ENCODE results near the gene LMBR1. TPM values are rescaled to one million over a fixed set of nuclear protein-coding genes. Genes with fewer than 3 reads are reported as not detected.
"Not testable (repeated sequence)": the region's sequence is repeated elsewhere in the genome, so short reads cannot be mapped to it uniquely, and the experiment has no call there.

The LMBR1 gene
- total and polyA plus RNA-seq, 2 donors (not counting 1 experiment from before 2014, with no cell fraction given) = 30.8 to 41.6 TPM

GRCh38 chr7:156907656-156908055 is 14.7 kb upstream of the LMBR1 start:
- H3K27me3 ChIP-seq (ENCODE audit: control insufficient read depth, insufficient read depth, low read length) = no peaks in the 10 kb centered on the region
- no peaks in the 10 kb centered on the region for H4K20me1 ChIP-seq (ENCODE audit: control insufficient read depth, extremely low read depth, insufficient read depth, low read length)
- no peak overlapping the region for H3K4me2 ChIP-seq (ENCODE audit: extremely low read depth, insufficient read depth, low read length)
- no peaks in the 10 kb centered on the region for H3K36me3 ChIP-seq (ENCODE audit: control insufficient read depth, insufficient read depth, low read length)
- no peaks in the 10 kb centered on the region for H3K79me2 ChIP-seq (ENCODE audit: control insufficient read depth, insufficient read depth, low read length)
- H3K4me1 ChIP-seq (ENCODE audit: control insufficient read depth, extremely low read depth, insufficient read depth, low read length) = no peaks in the 10 kb centered on the region
- H3K4me3 ChIP-seq (replicated peaks in 1 of 4; ENCODE audit: control extremely low read depth in 1 of 4, insufficient read depth in 1 of 4, low read depth in 3 of 4, low read length in 4 of 4) = no peak overlapping the region
- no peaks in the 10 kb centered on the region for H3K9me3 ChIP-seq (ENCODE audit: control insufficient read depth, insufficient read depth, low read depth, low read length)
- no peak overlapping the region for H3K9ac ChIP-seq (ENCODE audit: insufficient read depth, low read length)
- no peak overlapping the region for H3K27ac ChIP-seq (ENCODE audit: insufficient read depth, low read length)
- DNase-seq (ENCODE audit: low read depth in 2 of 2) = peak in 1 of 2 donors; percentile 91
- no peak overlapping the region for H2AFZ ChIP-seq (ENCODE audit: low read length)
- TF ChIP-seq EZH2 (IDR thresholded peaks at IDR 0.05; ENCODE audit: low read length, missing control alignments) (no peak), CTCF (conservative IDR thresholded peaks at IDR 0.05 in 1 of 2, IDR thresholded peaks at IDR 0.05 in 1 of 2; ENCODE audit: low read depth in 1 of 2, low read length in 2 of 2) (no peak)

- Histone ChIP-seq H3K4me1 (ENCODE audit: control insufficient read depth, extremely low read depth, insufficient read depth, low read length) (no peaks in the 10 kb centered on the region), H3K4me2 (ENCODE audit: extremely low read depth, insufficient read depth, low read length) (no peak overlapping the region), H3K9ac (ENCODE audit: insufficient read depth, low read length) (no peak overlapping the region), H3K36me3 (ENCODE audit: control insufficient read depth, insufficient read depth, low read length) (no peaks in the 10 kb centered on the region), H3K27ac (ENCODE audit: insufficient read depth, low read length) (no peak overlapping the region), H3K27me3 (ENCODE audit: control insufficient read depth, insufficient read depth, low read length) (no peaks in the 10 kb centered on the region), H3K9me3 (ENCODE audit: control insufficient read depth, insufficient read depth, low read depth, low read length) (no peaks in the 10 kb centered on the region), H3K4me3 (replicated peaks in 1 of 4; ENCODE audit: control extremely low read depth in 1 of 4, insufficient read depth in 1 of 4, low read depth in 3 of 4, low read length in 4 of 4) (no peak overlapping the region), H4K20me1 (ENCODE audit: control insufficient read depth, extremely low read depth, insufficient read depth, low read length) (no peaks in the 10 kb centered on the region), H3K79me2 (ENCODE audit: control insufficient read depth, insufficient read depth, low read length) (no peaks in the 10 kb centered on the region), H2AFZ (ENCODE audit: low read length) (no peak overlapping the region)
- TF ChIP-seq CTCF (conservative IDR thresholded peaks at IDR 0.05 in 1 of 2, IDR thresholded peaks at IDR 0.05 in 1 of 2; ENCODE audit: low read depth in 1 of 2, low read length in 2 of 2) = no peak
- TF ChIP-seq EZH2 (IDR thresholded peaks at IDR 0.05; ENCODE audit: low read length, missing control alignments) = no peak
- DNase-seq (ENCODE audit: low read depth in 2 of 2) = no peak
Observed at GRCh38 chr7:156906200-156906649, 13.2 kb upstream of the LMBR1 start.

DNA sequence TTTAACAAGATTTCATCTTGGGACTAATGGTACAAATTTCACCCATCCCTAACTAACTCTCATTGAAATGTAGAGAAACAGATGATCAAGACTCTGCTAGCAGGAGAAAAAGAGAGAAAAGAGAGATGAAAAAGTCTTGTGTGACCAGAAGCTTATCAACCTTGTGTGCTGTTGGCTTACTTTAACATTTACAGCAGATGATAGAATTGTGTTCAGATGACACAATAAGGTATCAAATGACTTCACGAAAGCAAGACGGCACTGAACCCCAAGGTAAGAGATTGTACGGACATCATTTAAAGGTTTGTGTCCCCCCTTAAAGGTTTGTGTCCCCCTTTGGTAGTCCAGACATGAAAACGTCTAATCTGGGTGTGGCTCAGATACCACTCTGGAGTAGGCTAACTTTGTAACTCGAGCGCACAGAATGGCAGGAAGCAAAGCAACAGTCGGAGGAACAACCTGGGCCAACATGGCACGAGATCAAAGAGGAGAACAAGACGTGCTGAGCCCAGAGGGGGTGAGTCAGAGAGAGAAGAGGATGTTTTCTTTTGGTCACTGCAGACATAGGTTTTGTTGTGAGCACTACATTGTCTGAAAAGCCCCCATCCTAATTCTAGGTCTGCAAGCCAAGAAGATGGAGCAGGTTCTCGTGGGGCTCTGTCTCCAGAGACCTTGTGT is 10.4 kb upstream of the LMBR1 start:
- H3K4me2 ChIP-seq (ENCODE audit: extremely low read depth, insufficient read depth, low read length) = no peak overlapping the region
- peak; percentile 27 to 75 for DNase-seq (ENCODE audit: low read depth in 2 of 2)

GRCh38 chr7:156900093-156900492 is 7.1 kb upstream of the LMBR1 start:
- not testable (repeated sequence) for H3K27me3 ChIP-seq (ENCODE audit: control insufficient read depth, insufficient read depth, low read length); H3K4me2 ChIP-seq (ENCODE audit: extremely low read depth, insufficient read depth, low read length); H3K27ac ChIP-seq (ENCODE audit: insufficient read depth, low read length); H3K36me3 ChIP-seq (ENCODE audit: control insufficient read depth, insufficient read depth, low read length); DNase-seq (ENCODE audit: low read depth in 2 of 2); H3K9me3 ChIP-seq (ENCODE audit: control insufficient read depth, insufficient read depth, low read depth, low read length); H3K4me1 ChIP-seq (ENCODE audit: control insufficient read depth, extremely low read depth, insufficient read depth, low read length); H3K4me3 ChIP-seq (replicated peaks in 1 of 4; ENCODE audit: control extremely low read depth in 1 of 4, insufficient read depth in 1 of 4, low read depth in 3 of 4, low read length in 4 of 4); H3K9ac ChIP-seq (ENCODE audit: insufficient read depth, low read length); H2AFZ ChIP-seq (ENCODE audit: low read length); H3K79me2 ChIP-seq (ENCODE audit: control insufficient read depth, insufficient read depth, low read length); H4K20me1 ChIP-seq (ENCODE audit: control insufficient read depth, extremely low read depth, insufficient read depth, low read length)

More for the DNA sequence above, 10.4 kb upstream of the LMBR1 start:
- no peaks in the 10 kb centered on the region for H4K20me1 ChIP-seq (ENCODE audit: control insufficient read depth, extremely low read depth, insufficient read depth, low read length)
- H3K9ac ChIP-seq (ENCODE audit: insufficient read depth, low read length) = no peak overlapping the region
- H3K4me1 ChIP-seq (ENCODE audit: control insufficient read depth, extremely low read depth, insufficient read depth, low read length) = no peaks in the 10 kb centered on the region
- no peaks in the 10 kb centered on the region for H3K27me3 ChIP-seq (ENCODE audit: control insufficient read depth, insufficient read depth, low read length)
- H3K4me3 ChIP-seq (replicated peaks in 1 of 4; ENCODE audit: control extremely low read depth in 1 of 4, insufficient read depth in 1 of 4, low read depth in 3 of 4, low read length in 4 of 4) = no peak overlapping the region
- H3K79me2 ChIP-seq (ENCODE audit: control insufficient read depth, insufficient read depth, low read length) = no peaks in the 10 kb centered on the region
- H3K36me3 ChIP-seq (ENCODE audit: control insufficient read depth, insufficient read depth, low read length) = no peaks in the 10 kb centered on the region
- H3K9me3 ChIP-seq (ENCODE audit: control insufficient read depth, insufficient read depth, low read depth, low read length) = no peaks in the 10 kb centered on the region
- TF ChIP-seq EZH2 (IDR thresholded peaks at IDR 0.05; ENCODE audit: low read length, missing control alignments) (no peak), CTCF (conservative IDR thresholded peaks at IDR 0.05 in 1 of 2, IDR thresholded peaks at IDR 0.05 in 1 of 2; ENCODE audit: low read depth in 1 of 2, low read length in 2 of 2) (no peak)
- no peak overlapping the region for H2AFZ ChIP-seq (ENCODE audit: low read length)
- H3K27ac ChIP-seq (ENCODE audit: insufficient read depth, low read length) = no peak overlapping the region

Measured in fibroblast of lung (primary cell).